T-helper 2 cell treated with Interferon-gamma antibody and Interleukin-4, amounts not matched to agents 100 ng/mL and 5 ng/mL, for 36 hours (primary cell): ENCODE measurements around the gene CCDC87. TPM values are rescaled to one million over a fixed set of nuclear protein-coding genes. Genes with fewer than 3 reads are reported as not detected.
"Not testable (repeated sequence)": the region's sequence is repeated elsewhere in the genome, so short reads cannot be mapped to it uniquely, and the experiment has no call there.

Source experiments
- intact Hi-C: fragments of 100-400 bp; cut with micrococcal nuclease; formaldehyde crosslinking; loops from one replicate; pipeline ENCODE4 v1.15.1; 2023
- total RNA-seq: library from RNA; stranded (reverse); gene quantifications from 2 replicates; pipeline ENCODE4 v1.2.3, GENCODE V29; 2022

Gene CCDC87
- total RNA-seq, 1 donor from 2014 or later, result 0.11 TPM

DNA sequence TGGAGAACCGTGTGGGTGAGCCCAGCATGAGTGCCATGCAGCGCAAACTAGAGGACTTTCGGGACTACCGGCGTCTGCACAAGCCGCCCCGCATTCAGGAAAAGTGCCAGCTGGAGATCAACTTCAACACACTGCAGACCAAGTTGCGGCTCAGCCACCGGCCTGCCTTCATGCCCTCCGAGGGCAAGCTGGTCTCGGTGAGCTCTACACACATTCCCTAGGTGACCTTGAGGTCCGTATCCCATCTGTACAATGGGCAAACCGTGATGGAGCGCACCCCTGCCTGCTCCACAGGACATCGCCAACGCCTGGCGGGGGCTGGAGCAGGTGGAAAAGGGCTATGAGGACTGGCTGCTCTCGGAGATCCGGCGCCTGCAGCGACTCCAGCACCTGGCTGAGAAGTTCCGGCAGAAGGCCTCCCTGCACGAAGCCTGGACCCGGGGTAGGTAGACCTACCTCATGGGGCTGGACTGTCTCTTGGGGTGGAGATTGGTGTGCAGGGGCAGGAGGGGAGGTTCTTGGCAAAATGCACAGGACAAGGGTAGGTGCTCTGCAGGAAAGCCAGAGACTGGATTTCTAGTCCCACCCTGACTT lies 35.0 kb downstream of the CCDC87 start:
- intact Hi-C loops, result no loop called here

DNA sequence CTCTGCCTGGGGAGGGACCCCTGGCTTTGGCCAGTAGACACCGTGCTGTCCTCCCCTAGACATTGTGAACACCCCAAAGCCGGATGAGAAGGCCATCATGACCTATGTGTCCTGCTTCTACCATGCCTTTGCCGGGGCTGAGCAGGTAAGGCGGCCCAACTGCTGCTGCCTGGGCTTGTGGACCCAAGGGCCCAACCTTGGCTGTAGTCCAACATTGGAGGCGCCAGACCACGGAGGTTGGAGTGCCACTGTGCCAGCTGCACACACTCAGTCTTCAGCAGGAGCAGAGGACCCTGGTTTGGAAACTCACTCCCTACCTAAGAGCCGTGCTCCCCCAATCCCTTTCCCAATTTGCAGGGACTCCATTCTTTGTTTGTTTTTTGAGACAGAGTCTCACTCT lies 36.8 kb downstream of the CCDC87 start:
- intact Hi-C loops, result no loop called here

DNA sequence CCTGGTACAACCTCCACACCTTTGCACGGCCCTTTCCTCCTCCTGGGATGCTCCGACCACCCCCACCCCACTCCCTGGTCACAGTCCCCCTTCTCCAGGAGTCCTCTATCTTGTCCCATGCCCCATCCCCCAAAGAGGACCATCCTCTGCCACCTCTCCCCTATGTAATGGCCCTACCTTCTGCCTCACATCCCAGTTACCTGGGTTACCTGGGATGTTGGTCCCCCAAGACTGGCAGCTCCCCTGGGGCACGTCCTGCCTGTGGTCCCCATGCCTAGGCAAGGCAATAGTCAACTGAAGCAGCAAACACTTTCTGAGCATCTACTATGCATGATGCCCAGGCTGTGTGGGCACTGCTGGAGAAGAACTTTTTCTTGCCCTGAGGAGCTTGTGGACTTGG lies 37.4 kb downstream of the CCDC87 start:
- intact Hi-C loops, result no loop called here

DNA sequence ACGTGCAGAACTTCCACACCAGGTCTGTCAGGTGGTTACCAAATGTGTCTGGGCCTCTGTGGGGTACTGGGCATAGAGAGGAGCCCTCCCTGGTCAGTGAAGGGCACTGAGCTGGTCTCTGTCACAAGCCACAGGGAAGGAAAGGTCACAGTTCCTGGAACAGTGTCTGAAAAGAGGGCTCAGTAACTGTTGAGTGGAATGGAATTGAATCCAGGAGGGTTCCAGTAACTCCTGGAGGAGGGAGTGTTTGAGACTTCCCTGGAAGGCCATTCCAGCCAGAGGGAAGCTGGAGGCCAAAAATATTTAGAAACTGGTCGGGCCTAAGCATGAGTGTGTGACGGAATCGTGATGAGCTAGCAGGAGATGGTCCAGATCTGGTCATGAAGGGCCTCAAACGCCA lies 38.3 kb downstream of the CCDC87 start:
- intact Hi-C loops, result no loop called here

DNA sequence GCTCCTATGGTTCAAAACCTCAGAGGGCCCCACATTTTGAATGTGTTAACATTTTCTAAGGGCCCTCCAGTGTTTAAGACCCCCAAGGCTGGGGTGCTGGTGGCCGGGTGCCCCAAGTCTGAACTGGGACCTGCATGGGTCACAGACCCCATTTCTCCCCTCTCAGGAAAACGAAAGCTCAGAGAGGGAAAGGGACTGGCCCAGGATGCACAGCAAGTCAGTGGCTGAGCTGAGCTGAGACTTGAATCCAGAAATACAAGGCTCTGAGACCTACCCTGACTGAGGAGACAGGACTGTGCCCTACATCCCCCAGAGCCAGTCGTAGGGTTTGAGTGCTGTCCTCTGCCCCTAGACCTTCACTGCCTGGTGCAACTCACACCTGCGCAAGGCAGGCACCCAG lies 42.0 kb downstream of the CCDC87 start:
- intact Hi-C loops, result no loop called here

DNA sequence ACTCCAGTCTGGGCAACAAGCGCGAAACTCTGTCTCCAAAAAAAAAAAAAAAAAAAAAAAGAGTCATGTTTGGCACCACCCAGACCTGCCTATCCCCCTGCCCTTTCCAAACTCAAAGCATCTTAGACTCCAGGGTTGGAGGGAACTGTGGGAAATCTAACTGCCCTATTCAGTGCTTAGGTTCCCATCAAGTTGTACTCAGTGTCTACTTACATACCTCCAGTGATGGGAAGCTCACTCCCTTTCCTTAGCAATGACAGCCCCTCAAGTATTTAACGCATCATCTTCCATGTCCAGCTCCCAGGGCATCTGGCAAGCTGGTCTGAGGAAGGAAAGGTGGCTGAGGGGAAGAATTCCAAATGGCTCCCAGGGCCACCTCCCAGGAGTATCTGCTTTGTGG lies 43.2 kb downstream of the CCDC87 start:
- intact Hi-C loops, result no loop called here

DNA sequence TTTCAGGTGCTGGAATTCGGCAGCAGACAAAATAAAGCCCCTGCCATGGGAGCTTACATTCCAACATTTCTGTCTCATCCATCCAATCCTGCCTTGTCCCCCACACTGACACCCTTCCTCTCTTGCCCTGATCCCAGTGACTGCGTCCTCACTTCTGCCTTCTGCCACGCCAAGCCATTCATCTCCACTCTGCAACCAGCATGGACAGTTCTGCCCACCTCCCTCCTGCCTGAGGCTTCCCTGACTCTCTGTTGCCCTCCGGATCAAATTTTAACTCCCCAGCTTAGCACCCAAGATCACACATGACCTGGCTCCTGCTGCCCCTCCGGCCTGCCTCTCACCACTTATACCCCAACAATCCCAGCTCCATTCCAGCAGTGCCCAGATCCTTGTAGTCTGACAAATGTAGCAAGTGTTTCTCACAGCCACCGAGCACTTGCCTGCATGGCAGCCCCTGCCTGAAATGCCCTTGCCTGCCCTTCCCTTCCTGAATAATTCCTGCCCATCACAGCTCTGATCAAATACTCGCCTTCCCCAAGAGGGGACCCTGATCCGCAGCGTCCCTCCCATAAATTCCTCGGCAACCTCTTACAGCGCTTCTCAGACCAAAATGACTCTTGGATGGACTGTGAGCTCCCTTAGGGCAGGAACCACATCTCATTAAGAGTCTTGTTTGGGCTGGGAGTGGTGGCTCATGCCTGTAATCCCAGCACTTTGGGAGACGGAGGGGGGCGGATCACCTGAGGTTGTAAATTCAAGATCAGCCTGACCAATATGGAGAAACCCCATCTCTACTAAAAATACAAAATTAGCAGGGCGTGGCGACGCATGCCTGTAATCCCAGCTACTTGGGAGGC lies 43.9 kb downstream of the CCDC87 start:
- intact Hi-C loops, result no loop called here

DNA sequence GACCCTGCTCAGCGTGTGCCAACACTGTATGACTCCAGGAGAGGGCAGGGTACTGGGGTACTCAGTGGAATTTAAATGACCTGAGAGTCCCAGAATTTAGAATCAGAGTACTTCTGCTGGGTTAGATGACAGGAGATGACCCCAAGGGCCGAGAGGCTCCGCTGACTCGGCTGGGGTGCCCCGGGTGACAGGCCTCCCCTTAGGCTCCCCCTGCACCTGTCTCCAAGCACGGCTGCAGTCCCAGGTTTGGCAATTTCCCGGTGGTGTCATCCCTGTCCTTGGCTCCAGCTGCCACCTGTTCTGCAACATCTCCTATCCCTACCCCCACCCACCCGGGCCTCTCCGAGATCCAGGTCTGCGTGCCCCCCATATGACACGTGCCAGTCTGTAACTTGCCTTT lies 44.8 kb downstream of the CCDC87 start:
- intact Hi-C loops, result no loop called here

DNA sequence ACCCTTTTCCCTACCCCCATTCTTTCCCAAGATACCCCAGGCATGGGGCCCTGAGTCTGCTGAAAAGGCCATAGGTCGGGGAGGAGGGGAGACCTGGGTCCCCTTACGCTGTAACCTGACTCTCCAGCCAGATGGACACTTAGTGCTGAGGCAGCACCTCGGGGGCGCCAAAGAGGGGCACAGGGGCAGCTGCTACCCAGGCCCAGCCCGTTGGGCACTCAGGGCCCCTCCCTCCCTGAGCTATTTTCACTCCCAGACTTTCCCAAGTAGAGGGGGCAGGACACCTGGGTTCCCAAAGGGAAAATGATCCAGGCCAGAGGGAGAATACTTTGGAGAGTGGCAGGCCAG lies 45.2 kb downstream of the CCDC87 start:
- intact Hi-C loops, result no loop called here

DNA sequence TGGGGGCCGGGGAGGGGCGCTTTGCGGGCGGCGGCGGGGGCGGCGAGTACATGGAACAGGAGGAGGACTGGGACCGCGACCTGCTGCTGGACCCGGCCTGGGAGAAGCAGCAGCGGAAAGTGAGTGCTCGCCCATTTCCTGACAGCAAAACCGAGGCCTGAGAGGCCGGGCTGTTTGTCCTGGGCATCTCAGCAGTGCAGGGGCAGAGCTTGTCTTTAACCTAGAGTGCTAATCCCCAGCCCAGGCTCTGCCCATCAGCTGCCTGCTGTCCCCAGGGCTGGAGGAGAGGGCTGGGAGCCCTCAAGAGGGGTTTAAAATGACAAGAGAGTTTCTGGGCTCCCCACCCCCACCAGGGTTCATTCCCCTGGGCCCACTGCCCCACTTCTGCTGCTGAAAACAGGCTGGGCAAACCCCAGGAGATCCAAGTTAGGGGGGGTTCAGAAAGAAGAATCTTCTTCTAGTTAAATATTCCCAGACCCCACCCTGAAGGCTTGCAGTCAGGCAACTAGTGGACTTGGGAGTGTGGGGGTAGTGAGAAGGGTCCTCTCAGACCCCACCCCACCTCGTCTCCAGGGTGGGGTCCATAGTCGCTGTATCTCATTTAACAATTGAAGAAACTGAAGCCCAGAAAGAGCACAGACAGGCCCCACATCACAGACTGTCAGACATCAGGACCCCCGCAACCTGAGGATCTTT lies 45.7 kb downstream of the CCDC87 start:
- intact Hi-C loops, result loop anchor here (1.0 kb wide), 3 partner anchors 46 to 130 kb away; partner anchors contain the start of genes CCDC87, CCS, DPP3 and RBM4B

DNA sequence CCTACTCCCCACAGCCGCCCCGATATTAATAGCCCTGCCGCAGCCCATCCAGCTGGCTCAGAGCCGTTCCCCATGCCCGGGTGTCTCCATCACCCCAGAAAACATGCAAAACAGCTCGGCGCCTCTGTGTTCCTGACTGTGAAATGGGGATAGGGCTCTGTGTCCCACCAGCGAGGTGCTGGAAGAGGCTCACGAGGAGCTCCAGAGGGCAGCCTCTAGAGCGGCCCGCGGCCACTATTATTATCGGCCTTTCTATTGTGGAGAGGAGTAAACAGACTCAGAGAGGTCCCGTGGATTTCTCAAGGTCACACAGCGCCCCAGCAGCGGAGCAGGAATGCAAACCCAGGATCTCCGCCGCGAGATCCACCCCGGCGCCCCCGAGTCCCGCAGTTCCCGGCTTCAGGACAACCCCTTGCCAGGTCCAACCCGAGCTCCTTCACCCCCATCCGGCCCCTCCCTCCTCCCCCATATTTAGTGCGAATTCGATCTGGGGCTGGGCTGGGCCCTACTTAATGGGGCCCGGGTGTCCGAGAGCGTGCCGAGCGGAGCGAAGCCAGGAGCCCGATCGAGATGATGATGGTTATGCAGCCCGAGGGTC lies 46.4 kb downstream of the CCDC87 start, which contains the start of gene ACTN3:
TSS of gene ACTN3 (plus strand) at position 536 of the 598 bp plus-strand sequence. CDS start at position 571, 35 bp downstream.
- intact Hi-C loops, result loop anchor here (1.0 kb wide), 3 partner anchors 47 to 131 kb away; partner anchors contain the start of genes CCDC87, CCS, DPP3 and RBM4B

DNA sequence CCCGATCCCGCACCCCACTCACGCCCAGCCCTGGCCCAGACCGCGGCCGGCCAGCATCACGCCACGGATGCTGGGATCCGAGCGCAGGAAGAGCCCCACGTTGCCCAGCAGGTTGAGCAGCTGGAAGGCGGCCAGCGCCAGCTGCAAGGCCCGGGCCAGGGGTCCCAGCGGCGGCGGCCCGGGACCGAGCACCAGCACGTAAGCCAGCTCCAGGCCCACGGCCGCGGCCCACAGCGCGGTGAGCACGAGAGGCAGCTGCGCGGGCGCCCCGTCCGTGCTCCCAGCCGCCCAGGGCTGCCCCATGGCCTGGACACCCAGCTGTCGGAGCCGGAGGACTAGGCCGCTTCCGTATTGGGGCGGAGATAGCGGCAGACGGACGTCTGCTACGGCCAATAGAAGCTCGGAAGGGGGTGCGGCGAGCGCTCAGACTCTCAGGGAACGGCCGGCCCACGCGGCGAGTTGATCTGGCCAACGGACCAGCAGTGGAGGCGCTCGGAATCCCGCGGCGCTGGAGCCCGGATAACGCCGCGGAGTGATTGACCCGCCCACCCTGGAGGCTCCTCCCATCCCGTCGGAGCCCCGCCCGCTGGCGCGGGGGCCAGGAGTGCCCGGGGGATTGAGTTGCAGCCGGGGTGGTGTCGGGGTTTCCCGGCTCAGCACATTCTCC lies 47.0 kb downstream of the CCDC87 start, which contains the start of gene ZDHHC24:
TSS of gene ZDHHC24 (minus strand) at position 348 of the 667 bp plus-strand sequence. CDS start at position 303, 45 bp downstream.
- intact Hi-C loops, result loop anchor here (1.0 kb wide), 3 partner anchors 47 to 131 kb away; partner anchors contain the start of genes CCDC87, CCS, DPP3 and RBM4B

DNA sequence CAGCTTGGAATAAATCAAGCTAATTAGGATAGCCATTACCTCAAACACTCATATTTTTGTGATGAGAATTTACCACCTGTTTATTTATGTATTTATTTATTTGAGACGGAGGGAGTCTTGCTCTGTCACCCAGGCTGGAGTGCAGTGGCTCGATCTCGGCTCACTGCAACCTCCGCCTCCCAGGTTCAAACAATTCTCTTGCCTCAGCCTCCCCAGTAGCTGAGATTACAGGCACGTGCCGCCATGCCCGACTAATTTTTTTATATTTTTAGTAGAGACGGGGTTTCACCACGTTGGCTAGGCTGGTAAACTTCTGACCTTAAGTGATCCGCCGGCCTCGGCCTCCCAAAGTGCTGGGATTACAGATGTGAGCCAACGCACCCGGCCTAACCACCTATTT lies 47.9 kb downstream of the CCDC87 start:
- intact Hi-C loops, result not testable (repeated sequence)

DNA sequence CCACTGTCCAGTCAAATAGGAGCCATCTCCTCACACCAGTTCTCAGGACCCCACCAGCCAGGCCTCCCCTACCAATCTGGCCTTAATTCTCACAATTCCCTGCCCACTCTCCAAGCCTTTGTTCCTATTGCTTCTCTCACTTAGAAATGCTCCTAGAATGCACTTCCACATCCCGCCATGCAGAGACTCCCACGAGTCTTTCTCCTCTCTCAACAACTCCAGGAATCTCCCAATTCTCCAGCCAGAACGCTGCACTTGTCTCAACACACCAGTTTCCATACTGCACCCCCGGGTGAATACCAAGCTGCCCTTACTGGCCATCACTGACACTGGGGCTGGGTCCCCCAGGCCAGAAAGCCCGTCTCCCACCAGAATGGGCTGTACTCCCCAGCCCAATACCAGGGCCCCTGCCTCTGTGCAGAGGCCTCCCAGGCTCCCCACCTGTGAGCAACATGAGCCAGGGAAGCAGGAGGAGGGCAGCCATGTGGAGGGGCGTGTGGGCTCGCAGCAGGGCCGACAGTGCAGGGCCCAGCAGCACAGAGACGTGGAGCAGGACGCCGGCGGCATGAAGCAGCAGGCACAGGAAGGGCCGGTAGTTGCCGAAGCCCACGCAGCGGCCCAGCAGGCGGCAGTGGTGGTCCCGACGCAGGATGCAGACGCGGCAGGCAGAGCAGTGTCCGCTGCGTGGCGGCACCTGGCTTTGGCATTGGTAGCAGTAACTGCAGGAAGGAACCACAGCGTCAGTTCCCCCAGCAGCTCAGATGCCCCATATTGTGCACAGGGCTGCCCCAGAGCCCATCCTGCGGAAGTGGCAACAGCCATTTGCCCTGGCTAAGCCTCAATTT lies 49.4 kb downstream of the CCDC87 start:
- intact Hi-C loops, result no loop called here

DNA sequence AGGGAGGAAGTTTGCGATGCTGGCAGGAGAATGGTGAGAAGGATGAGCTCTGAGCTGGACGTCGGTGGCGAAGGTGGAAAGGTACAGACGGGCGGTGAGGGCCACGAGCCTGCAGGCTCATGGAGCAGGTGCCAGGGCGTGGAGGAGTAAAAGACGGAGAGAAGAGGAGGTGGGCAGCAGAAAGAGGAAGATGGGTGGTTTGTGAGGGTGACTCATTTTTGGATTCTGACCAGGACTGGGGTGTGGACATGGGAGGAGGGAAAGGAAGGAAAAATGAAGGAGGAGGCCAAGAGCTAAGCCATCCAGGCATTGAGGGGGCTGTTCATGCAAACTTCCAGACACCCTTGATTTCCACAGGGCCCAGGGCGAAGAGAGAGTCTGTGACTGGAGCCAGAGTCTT lies 50.5 kb downstream of the CCDC87 start:
- intact Hi-C loops, result no loop called here

DNA sequence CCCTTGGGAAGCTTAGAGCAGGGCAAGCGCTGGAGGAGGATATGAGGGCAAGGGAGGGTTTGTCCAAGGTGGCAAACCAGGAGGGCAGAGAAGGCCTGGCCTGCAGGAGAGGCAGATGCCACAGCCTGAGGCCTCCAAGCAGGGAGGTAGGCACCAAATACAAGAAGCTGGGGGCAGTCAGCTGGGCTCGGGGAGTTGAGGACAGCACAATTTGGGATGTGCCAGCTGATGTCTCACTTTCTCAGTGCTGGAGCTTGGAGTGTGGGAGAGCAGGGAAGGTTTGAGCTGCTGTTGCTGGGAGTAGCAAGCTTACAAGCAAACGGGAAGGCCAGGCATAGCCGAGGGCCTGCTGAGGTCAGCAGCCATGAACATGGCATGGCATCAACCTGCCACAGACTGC lies 51.0 kb downstream of the CCDC87 start:
- intact Hi-C loops, result no loop called here

DNA sequence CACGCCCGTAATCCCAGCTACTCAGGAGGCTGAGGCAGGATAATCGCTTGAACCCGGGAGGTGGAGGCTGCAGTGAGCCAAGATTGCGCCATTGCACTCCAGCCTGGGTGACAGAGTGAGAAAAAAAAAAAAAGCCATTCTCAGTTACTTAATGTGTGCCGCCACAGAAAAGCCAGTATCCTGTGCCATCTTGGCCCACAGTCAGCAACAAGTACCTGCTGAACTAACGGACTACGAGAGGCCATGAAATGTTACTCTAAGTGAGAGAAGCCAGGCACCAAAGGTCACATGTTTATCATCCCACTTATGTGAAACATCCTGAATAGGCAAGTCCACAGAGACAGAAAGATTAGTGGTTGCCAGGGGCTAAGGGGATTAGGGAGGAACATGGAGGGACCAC lies 52.3 kb downstream of the CCDC87 start:
- intact Hi-C loops, result not testable (repeated sequence)
